GM19351 (cell line): ENCODE measurements around the gene EDNRA.
A peak's percentile ranks its signal among the peaks of the same experiment; 100 is the strongest.

Experiments used
- ATAC-seq: cut with Tn5 transposase; IDR thresholded peaks from one replicate; pipeline ENCODE4 v1.9.1; 2021; ENCODE audit warnings: mild to moderate bottlenecking, moderate library complexity; ENCODE audit not compliant: unreplicated experiment

Gene EDNRA

GRCh38 chr4:147586032-147586431 lies 105.1 kb downstream of the EDNRA start:
- no peak for ATAC-seq

DNA sequence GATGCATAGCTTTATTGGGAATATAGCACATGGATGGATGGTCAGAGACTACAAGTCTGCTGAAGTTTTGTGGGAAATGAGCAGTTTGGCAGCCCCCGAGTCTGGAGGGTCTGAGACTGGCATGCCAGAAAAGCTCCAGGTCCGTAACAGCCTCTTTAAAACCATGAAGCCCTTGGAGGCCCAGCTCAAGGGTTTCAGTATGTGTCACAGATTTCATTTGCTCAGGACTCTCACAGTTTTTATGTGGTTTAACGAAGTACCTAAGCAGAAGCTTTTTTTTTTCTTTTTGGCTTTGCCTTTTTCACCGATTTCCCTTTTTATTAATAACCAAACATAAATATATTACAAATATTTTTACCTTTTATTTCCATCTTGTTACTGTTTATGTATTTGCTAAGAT lies 105.7 kb downstream of the EDNRA start:
- ATAC-seq: peak; percentile 93

DNA sequence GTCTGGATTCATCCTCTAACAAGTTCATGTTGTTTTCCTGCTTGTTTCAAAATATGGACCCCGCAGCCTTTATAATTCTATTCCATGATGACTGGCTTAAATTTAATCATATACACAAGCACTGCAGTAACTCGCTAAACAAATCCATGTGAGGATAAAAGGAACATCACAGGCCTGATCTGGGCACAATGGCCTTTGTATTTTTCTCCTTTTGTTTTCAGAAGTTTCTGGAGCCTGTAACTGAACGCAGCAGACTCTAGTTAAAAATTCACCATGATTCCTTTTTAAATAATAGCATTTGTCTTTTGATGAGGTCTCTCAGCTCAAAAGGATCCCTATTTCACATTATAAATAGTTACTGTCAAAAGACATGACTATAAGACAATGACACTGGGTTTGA lies 106.1 kb downstream of the EDNRA start:
- ATAC-seq: no peak

- no peak for ATAC-seq
Measured at GRCh38 chr4:147589586-147589985, 108.7 kb downstream of the EDNRA start.

DNA sequence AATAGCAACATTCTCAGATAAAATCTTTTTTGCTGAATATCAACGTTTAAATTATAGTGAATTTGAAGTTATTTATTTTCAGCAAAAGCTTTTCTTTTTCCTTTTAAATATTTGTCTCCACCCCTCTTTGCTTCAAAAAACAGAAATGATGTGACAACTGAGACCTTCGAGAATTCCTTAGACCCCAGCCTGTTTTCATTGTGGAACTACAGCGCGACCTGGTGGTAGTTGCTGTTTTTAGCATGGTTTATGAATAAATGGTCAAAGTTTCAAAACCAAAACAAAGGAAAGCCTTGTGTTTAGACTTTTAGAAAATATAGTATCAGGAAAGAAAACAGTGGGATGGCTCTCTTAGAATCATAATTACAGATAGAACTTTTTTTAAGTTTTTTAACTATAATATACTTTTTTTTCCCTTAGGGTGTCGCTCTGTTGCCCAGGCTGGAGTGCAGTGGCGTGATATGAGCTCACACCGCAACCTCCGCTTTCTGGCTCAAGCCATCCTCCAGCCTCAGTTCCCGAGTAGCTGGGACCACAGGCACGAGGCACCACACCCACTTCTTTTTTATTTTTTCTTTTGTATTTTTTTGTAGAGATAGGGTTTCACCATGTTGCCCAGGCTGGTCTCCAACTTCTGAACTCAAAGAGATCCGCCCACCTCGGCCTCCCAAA lies 109.5 kb downstream of the EDNRA start:
- peak; percentile 47 for ATAC-seq

- no peak for ATAC-seq
Measured at GRCh38 chr4:147591106-147591505, 110.2 kb downstream of the EDNRA start.

DNA sequence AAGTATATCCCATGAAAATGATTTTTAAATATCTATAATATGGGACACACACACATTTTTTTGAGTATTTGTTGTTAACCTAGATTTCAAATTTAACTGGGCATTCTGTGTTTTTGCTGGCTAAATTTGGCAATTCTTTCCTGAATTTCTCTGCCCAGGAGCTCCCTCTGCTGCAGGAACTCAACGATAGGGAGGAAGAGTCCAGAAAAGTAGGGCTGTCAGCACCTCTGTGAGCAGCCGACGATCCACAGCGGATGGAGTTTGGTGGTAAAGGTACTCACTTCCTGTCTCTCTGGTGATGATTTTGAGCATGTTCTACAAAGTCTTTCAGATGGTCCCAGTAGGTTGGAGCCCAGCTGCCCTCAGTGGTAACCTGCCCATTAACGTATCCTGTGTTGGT lies 113.2 kb downstream of the EDNRA start:
- ATAC-seq: no peak
